Tongue (tissue), 2 donors: ENCODE measurements around the gene MRPS9. TPM values are rescaled to one million over a fixed set of nuclear protein-coding genes. Genes with fewer than 3 reads are reported as not detected.

Experiments used
- DNase-seq: peaks from one replicate; pipeline ENCODE4 v3.0.0-alpha.2; 2015
- total RNA-seq: library from RNA; depleted of rRNA; stranded (reverse); fragments of >200 nt; gene quantifications from one replicate; pipeline ENCODE4 v1.2.3, GENCODE V29; 2014

MRPS9 gene
- total RNA-seq, 1 donor from 2014 or later: 32.2 TPM

GRCh38 chr2:105125428-105125827, 87.6 kb downstream of the MRPS9 start:
- DNase-seq: peak; percentile 4

GRCh38 chr2:105125920-105126319, 88.1 kb downstream of the MRPS9 start:
- DNase-seq: no peak

DNA sequence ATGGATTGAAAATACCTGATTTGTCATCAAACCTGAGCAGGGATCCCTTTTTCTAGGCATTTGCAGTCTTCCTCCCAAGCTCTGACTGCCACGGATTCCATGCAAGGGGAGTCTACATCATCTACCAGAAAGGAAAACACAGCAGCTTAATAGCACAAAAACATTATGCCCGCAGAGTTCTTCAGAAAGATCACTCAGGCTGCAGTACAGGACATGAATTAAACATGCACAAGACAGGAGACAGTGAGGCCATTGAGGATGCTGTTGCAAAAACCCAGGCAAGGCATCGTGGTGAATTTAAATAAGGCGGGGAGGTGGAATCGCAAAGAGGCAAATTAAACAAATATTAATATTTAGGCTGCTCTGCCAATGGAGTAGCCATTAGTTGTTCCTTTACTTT, 88.5 kb downstream of the MRPS9 start:
- DNase-seq: no peak

- no peak for DNase-seq
Observed at GRCh38 chr2:105127289-105127915, 89.5 kb downstream of the MRPS9 start.

DNA sequence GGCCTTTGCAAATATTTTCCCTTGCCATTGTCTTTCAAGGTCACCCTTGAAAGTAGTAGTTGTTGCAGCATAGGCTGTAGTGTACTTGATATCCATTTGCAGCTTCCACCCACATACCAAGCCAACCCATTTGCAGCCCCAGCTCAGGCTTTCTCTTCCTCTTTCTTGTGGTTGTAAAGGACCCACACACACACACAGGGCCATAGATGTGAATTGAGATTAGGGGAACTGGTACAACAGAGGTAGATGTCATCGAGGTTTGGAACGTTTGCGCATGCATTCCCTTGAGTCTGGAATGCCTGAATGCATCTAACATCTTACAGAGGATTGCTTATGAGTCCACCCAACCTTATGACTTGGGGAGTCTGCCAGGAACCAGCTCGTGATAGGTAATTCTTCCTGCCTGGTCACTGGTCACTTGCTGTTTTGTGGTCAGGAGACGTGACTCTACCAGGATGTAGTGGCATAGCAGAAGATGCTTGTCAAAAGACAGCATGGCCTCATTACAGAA, 91.9 kb downstream of the MRPS9 start:
- no peak for DNase-seq

GRCh38 chr2:105130546-105130945, 92.7 kb downstream of the MRPS9 start:
- DNase-seq: no peak

DNA sequence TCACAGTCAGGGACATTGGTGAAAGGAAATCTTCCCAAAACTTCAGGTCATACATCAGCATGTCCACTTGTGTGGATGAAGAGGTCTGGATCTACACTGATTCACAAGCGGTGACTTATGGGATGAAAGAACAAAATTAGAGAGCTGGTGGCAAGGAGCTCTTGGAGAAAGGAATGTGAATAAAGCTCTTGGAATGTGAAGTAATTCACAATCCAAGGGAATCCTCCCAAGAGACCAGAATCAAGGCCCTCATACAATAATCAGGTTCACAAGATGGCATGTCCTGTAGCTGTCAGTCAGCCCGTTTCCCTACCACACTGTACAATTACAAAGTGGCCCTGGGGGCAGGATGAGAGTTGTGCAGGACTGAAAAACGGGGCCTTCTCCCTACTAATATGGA, 96.2 kb downstream of the MRPS9 start:
- DNase-seq: no peak

GRCh38 chr2:105135436-105135835, 97.6 kb downstream of the MRPS9 start:
- no peak for DNase-seq

DNA sequence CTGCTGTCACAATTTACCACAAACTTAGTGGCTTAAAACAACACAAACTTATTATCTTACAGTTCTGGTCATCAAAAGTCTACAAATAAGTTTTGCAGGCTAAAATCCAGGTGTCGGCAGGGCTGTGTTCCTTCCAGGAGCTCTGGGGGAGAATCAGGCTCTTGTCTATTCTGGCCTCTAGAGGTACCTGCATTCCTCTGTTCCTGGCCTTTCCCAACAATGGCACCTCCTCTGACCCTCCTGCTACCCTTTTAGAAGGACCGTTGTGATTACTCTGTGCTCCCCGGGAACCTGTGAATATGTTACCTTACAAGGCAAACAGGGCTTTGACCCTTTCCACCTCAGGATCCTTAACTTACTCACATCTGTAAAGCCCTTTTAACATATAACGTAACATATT, 98.5 kb downstream of the MRPS9 start:
- DNase-seq: no peak

- no peak for DNase-seq
Observed at GRCh38 chr2:105138643-105139042, 100.8 kb downstream of the MRPS9 start.

GRCh38 chr2:105139556-105140239, 101.8 kb downstream of the MRPS9 start:
- DNase-seq: no peak

DNA sequence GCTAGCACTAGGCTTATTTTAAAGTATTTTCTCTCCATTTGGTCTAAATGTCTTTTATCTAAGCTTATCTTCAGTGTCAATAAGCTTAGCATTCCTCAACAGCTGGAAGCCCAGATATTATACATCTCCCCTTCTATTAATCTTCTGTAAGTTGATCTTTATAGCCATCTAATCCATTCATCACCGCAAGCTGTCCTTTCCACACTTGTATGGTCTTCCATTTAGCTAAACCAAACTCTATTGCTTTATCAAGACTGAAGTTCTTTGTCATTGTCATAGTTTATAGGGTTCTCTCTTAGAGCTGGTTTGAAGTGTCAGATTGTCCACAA, 102.3 kb downstream of the MRPS9 start:
- DNase-seq: no peak

DNA sequence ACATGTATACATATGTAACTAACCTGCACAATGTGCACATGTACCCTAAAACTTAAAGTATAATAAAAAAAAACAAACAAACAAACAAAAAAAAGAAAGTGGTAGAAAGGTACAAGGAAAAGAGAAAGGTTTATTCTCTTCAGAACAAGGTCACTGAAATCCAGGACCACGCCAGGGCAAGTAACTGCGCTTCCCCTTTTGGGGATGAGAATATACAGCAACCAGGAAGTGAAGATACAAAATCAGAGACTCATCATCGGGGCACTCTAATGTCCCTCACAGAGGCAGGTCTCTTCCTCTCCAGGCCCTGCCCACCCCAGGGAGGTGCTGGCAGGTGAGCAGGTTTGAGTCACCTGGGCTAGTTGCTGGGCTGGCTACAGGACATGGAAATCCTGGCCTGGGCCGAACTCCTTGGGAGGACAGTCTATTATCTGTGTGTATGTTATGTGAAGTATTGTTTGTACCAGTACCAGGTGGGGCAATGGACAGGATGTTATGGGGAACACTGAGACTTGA, 103.3 kb downstream of the MRPS9 start:
- DNase-seq: no peak

GRCh38 chr2:105142239-105142638, 104.4 kb downstream of the MRPS9 start:
- no peak for DNase-seq

DNA sequence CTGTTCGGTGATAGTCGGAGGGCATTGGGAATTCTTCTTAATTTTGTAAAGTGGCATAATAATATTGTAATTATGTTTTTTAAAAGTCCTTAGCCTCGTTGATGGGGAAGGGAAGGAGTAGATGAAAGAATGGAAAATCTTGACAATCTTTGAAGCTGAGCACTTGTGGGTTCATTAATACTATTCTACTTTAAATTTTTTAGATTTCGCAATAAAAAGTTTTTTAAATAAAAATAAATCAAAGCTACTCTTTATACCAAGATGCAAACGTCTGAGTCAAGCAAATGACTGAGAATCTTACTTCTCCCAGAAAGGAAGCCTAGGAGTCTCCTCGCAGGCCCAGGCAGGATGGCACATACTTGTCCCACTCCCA, 105.2 kb downstream of the MRPS9 start:
- no peak for DNase-seq

DNA sequence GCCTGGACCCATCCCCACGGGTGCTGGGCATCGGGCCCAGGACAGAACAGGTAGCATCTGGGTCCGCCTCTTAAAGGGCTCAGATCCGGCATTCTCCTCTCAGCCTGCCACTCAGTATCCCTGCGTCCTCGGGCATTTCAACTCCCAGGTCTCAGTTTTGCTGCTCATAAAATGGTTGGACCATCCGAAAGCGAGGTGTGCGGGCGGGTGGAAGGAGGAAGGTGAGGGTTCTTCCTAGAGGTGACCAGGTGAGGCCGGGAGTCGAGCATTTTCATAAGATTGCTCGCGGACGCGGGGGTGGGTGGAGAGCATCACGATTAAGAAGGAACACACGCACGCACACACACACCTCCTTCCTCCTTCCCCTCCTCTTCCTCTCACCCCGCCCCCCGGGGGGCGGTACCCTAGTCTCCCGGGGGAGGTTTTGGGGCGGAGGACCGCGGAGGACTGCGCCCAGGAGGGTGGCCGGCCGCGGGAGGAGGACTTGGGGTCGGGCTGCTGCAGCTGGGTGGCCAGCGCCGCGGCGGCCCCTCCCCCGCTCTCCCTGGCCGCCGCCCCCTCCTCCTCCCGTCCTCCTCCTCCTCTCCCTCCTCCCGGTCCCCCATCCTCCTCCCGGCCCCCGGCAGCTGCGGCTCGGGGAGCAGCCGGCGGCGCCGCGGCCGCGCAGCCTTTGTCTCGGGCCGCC, 105.7 kb downstream of the MRPS9 start:
- DNase-seq: peak; percentile 58

GRCh38 chr2:105144152-105144940, 106.5 kb downstream of the MRPS9 start:
- DNase-seq: peak; percentile 7

DNA sequence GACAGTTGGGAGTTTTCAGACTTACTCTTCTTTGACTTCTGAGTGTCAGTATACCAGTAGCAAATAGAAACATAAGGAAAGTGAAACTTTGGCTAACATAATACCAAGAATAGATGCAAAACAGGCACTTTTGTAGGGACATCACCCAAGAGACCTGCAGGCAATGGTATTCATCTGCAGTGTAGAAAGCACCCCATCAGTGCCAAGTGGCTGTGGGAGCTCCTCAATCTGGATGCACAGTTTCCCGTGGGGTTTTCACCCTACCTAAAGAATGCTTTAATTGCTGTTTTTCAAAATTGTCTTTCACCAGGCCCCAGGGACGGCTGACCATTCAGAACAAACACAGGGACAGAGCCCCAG, 107.1 kb downstream of the MRPS9 start:
- no peak for DNase-seq

- no peak for DNase-seq
Observed at GRCh38 chr2:105149272-105149671, 111.4 kb downstream of the MRPS9 start.
